GM10248 (cell line): ENCODE data around the gene SHBG.

Experiments used
- CTCF ChIA-PET: fragments of 300-600 bp; sonication (Branson Sonifier 250); formaldehyde crosslinking; extraction: SDS; loops from one replicate; lab custom pipeline; 2021; ENCODE audit warnings: antibody characterized with exemption; lab: Yijun Ruan, JAX
- POLR2A ChIA-PET: fragments of 350-650 bp; sonication (Branson Sonifier 250); formaldehyde crosslinking; extraction: SDS; loops from one replicate; lab custom pipeline; 2020; ENCODE audit warnings: antibody characterized with exemption; lab: Yijun Ruan, JAX
- DNase-seq: peaks from one replicate; pipeline ENCODE4 v3.0.0; 2012; ENCODE audit errors: extremely low spot score
- TF ChIP-seq, protein P1 (sequence below): IDR thresholded peaks from 2 replicates; pipeline ENCODE4 v1.5.1; 2012; ENCODE audit warnings: mild to moderate bottlenecking, low read depth; ENCODE audit errors: extremely low read depth, missing control alignments, control extremely low read depth

SHBG gene

DNA sequence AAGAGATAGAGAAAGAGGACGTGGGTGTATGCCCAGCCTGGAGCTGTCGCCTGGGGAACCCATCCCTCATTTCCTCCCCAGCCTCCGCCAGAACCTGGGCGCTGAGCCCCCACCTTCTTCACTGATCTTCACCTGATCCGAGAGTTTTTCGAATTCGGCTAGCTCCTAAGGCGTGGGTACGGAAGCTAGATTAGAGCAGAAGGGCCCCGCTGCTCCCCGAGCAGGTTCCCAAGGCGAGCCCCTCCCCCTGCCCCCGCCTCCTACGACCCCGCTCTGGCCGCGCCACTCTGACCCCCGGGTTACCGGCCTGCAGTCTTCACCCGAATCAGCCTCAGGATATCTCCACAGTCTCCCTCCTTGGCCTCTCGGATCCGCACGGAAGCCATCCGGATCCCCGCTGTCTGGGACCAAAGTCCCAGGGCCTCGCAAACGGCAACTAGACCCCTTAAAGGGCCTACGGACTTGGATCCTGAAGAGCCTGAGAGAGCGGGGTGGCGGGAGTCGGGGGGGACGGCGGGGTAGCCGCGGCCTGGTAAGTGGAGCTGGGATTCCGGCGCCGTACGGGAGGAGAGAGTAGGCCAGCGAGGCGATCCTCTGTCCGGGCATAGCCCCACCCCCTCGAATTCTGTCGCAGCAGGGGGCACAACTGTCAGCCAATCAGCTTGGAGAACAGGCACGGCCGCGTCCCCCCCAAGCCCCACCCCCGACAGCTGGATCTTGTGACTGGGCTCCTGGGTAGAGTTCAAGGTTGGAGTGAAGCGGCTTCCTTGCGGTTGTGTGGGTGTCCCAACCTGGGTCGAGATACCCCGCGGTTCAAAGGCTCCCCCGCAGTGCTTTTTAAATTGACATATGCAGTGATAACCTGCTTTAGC, 2.4 kb upstream of the SHBG start, which contains the start of gene SAT2:
TSS of gene SAT2 (minus strand) at position 572 of the 872 bp plus-strand sequence. CDS start at position 386, 186 bp downstream.
- TF ChIP-seq, protein P1, sequence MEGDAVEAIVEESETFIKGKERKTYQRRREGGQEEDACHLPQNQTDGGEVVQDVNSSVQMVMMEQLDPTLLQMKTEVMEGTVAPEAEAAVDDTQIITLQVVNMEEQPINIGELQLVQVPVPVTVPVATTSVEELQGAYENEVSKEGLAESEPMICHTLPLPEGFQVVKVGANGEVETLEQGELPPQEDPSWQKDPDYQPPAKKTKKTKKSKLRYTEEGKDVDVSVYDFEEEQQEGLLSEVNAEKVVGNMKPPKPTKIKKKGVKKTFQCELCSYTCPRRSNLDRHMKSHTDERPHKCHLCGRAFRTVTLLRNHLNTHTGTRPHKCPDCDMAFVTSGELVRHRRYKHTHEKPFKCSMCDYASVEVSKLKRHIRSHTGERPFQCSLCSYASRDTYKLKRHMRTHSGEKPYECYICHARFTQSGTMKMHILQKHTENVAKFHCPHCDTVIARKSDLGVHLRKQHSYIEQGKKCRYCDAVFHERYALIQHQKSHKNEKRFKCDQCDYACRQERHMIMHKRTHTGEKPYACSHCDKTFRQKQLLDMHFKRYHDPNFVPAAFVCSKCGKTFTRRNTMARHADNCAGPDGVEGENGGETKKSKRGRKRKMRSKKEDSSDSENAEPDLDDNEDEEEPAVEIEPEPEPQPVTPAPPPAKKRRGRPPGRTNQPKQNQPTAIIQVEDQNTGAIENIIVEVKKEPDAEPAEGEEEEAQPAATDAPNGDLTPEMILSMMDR: no peak
- ChIA-PET CTCF (interaction anchor here (1.3 to 9.5 kb wide), 3 partner anchors 13 to 61 kb away, joined by 3 to 68 read pairs (median 31); partner anchors contain the start of genes FXR2, SOX15, TP53 and WRAP53), POLR2A (interaction anchor here (0.5 to 1.5 kb wide), 11 partner anchors 12 to 143 kb away, joined by 3 to 16 read pairs (median 5); partner anchors contain the start of genes ATP1B2, FXR2, MPDU1 and POLR2A)
- DNase-seq: peak; percentile 99

DNA sequence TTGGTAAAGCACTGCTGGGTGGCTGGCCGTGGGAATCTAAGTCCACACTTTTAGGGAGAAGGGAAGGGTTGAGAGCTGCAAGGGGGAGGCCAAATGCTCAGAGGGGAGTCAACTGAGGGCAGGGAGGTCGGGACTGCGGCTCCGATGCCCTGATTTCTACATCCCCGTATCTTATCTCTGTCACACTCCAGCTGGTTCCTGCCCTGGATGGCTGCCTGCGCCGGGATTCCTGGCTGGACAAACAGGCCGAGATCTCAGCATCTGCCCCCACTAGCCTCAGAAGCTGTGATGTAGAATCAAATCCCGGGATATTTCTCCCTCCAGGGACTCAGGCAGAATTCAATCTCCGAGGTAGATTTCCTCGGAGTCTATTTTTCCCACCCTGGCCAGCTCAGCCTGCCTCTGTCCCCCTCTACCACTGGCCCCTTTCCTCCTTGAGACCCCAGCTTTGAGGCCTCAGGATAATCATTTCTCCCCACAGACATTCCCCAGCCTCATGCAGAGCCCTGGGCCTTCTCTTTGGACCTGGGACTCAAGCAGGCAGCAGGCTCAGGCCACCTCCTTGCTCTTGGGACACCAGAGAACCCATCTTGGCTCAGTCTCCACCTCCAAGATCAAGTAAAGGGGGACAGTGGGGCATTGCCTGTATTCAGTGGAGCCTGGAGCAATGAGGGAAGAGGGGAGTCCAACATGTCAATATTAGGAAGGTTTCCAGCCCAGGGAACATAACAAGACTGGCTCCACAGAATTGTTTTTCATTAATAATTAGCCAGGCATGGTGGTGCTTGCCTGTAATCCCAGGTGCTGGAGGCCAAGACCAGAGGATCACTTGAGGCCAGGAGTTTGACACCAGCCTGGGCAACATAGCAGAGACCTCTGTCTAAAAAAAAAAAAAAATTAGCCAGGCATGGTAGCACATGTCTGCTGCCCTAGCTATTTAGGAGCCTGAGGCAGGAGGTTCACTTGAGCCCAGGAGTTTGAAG, 1.8 kb downstream of the SHBG start:
- ChIA-PET CTCF (interaction anchor here (1.0 to 9.5 kb wide), 17 partner anchors 8 to 201 kb away, joined by 3 to 112 read pairs (median 5); partner anchors contain the start of genes ATP1B2, FXR2, SOX15 and TP53), POLR2A (interaction anchor here (1.0 to 1.5 kb wide), 2 partner anchors 19 to 56 kb away, joined by 3 to 11 read pairs; partner anchors contain the start of genes ATP1B2 and TP53)
- peak; percentile 5 for DNase-seq
- TF ChIP-seq, protein P1: no peak

DNA sequence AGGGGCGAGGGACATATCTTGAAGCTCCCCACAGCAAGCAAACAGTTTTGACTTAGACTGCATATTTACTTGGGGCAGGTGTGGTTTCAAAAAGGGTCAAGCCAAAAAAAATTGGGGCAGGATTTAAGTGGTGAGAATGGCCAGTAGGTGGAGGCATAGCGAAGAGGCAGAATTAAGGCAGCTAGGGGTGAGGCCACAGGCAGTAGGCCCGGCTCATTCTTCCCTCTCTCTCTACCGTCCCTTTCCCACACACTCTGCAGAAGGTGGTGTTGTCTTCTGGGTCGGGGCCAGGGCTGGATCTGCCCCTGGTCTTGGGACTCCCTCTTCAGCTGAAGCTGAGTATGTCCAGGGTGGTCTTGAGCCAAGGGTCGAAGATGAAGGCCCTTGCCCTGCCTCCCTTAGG, 2.6 kb downstream of the SHBG start:
- CTCF ChIA-PET: interaction anchor here (0.7 to 9.5 kb wide), 22 partner anchors 9 to 358 kb away, joined by 3 to 112 read pairs (median 4); partner anchors contain the start of genes ATP1B2, FXR2, SOX15 and TP53
- POLR2A ChIA-PET: interaction anchor here (1.5 kb wide), 1 partner anchor 55 kb away, joined by 3 read pairs; the partner anchor contains the start of gene TP53
- TF ChIP-seq, protein P1: peak; percentile 45
- DNase-seq: peak; percentile 71

DNA sequence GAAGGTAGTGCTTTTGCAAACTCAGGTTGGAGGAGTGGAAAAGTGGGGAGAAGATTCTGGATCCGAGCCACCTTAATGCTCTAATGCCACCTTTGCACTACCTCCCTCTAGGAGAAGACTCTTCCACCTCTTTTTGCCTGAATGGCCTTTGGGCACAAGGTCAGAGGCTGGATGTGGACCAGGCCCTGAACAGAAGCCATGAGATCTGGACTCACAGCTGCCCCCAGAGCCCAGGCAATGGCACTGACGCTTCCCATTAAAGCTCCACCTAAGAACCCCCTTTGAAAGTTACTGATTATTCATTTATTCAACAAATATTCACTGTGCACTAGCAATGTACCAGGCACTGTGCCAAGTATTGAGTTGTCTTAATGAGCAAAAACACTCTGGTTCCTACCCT, 3.2 kb downstream of the SHBG start:
- POLR2A ChIA-PET: no interaction called here
- CTCF ChIA-PET: interaction anchor here (0.7 to 9.5 kb wide), 20 partner anchors 10 to 357 kb away, joined by 3 to 112 read pairs (median 4); partner anchors contain the start of genes ATP1B2, FXR2, SOX15 and TP53
- TF ChIP-seq, protein P1: no peak
- DNase-seq: peak; percentile 4

DNA sequence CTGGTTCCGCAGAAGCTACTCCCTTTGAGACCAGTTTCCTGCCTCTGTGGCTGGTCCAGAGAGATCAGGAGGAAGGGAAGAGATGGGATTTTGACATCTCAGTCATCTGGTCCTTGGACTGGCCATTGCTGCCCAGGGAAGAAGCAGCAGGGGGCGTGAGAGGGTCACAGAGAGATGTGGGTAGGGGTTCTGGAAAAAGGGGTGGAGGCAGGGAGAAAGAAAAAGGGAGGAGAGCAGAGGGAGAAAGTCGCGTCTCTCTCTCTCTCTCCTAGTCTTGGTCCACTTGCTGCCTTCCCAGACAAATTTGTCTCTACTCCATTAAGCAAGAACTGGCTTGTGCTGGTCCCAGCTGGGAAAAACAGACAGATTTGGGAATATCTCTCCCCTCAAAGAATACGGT, 4.4 kb downstream of the SHBG start:
- no peak for DNase-seq
- POLR2A ChIA-PET: no interaction called here
- CTCF ChIA-PET: interaction anchor here (1.1 to 9.5 kb wide), 5 partner anchors 8 to 72 kb away, joined by 3 to 112 read pairs (median 37); partner anchors contain the start of genes FXR2, TP53 and WRAP53
- TF ChIP-seq, protein P1: peak; percentile 67

DNA sequence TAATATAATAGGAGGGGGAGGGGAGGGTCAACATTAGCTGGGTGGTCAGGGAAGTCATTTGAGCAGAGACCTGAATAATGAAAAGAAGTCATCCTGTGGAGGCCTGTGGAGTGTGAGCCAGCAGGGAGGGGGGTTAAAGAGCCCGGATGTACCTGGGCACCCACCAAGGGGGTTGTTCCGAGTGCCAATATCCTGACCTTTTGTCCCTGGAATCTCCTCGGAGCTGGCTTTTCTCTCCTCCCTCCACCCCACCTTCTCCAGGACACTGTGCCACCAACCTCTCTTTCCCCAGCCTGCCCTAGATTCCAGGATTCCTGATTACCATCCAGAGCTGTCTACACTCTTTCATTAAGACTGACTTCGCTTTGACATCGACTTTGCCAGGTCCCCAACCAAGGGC, 6.2 kb downstream of the SHBG start:
- CTCF ChIA-PET: interaction anchor here (7.8 kb wide), 1 partner anchor 51 kb away, joined by 112 read pairs; the partner anchor contains the start of genes TP53 and WRAP53
- POLR2A ChIA-PET: no interaction called here
- TF ChIP-seq, protein P1: no peak
- no peak for DNase-seq
